Psoas muscle (tissue), 8 donors: ENCODE results near the gene NEURL3. TPM values are rescaled to one million over a fixed set of nuclear protein-coding genes. Genes with fewer than 3 reads are reported as not detected.

Experiments
- ATAC-seq, 4 donors: fragments of 200-7000 bp; cut with Tn5 transposase; one replicate each; pipeline ENCODE4 v1.9.1; 2020; ENCODE audit warnings: moderate library complexity in 3 of 4, mild to moderate bottlenecking in 2 of 4
- DNase-seq, 2 donors: peaks; one replicate each; pipeline ENCODE4 v3.0.0-alpha.2; 2020
- H3K27ac ChIP-seq: fragments of 200-600 bp; one replicate; pipeline ENCODE4 v1.8.0; 2022
- H3K27me3 ChIP-seq, 3 donors: fragments of 200-600 bp in 1 of 3; one replicate each; pipeline versions ENCODE4 v1.6.1 to v1.8.0; 2013 to 2022; ENCODE audit warnings: low read length in 2 of 3, mild to moderate bottlenecking in 2 of 3, moderate library complexity in 1 of 3; ENCODE audit not compliant: insufficient read depth in 3 of 3
- H3K36me3 ChIP-seq, 2 donors: fragments of 200-600 bp in 1 of 2; one replicate each; pipeline versions ENCODE4 v1.6.1 to v1.8.0; 2013 to 2022; ENCODE audit warnings: low read depth in 1 of 2, mild to moderate bottlenecking in 1 of 2, moderate library complexity in 1 of 2; ENCODE audit not compliant: insufficient read depth in 1 of 2
- H3K4me1 ChIP-seq: fragments of 200-600 bp; one replicate; pipeline ENCODE4 v1.8.0; 2022
- H3K4me3 ChIP-seq: fragments of 200-600 bp; one replicate; pipeline ENCODE4 v1.8.0; 2022; ENCODE audit warnings: mild to moderate bottlenecking
- H3K9me3 ChIP-seq: fragments of 200-600 bp; one replicate; pipeline ENCODE4 v1.8.0; 2022
- WGBS, 3 donors: extraction: QIAGEN DNeasy Blood & Tissue Kit; methylation state at CpG; one replicate each; pipeline versions ENCODE4 v1.1.6 to v1.1.7; 2013; 5-methylcytosine and 5-hydroxymethylcytosine counted together
- intact Hi-C, 2 donors: fragments of 100-400 bp; cut with DNase I; formaldehyde crosslinking; loops; one replicate each; pipeline versions ENCODE4 v1.11.0 to v1.14.2; 2022
- polyA plus RNA-seq, 3 donors: library from polyadenylated mRNA; stranded (reverse); fragments of 200-250 nt; gene quantifications; one replicate each; pipeline ENCODE4 v1.2.3, GENCODE V29; 2013
- total RNA-seq, 4 donors: library from RNA; stranded (reverse); fragmentation: NEBNext Ultra II Directional in 2 of 4; extraction: Animal tissue kit (Norgen Biotek cat#: 25700) in 2 of 4; gene quantifications; one replicate each; pipeline versions ENCODE4 v1.2.1 to v1.2.4, GENCODE V29; 2021 to 2023
- TF ChIP-seq, protein P1 (sequence below): fragments of 200-600 bp; IDR thresholded peaks from one replicate; pipeline ENCODE4 v1.8.0; 2022; ENCODE audit warnings: antibody characterized with exemption
- donor health status: healthy with polysubstance abuse.
- donor health status: DM: no; HTN: no; CAD: no; lungs with moderate emphysema.
- donor health status: Bipolar disorder and iron deficiency.
- donor health status: healthy.
- donor health status: DM: yes; HTN: yes; CAD: no.
- donor health status: DM: no; HTN: no; CAD: no.
- donor health status: DM: no; HTN: no; CAD: no.
- donor health status: DM: yes; HTN: yes; CAD: no.

Gene NEURL3
- total and polyA plus RNA-seq, 7 donors = 0.09 to 0.59 (median 0.09) TPM; not detected in 4

DNA sequence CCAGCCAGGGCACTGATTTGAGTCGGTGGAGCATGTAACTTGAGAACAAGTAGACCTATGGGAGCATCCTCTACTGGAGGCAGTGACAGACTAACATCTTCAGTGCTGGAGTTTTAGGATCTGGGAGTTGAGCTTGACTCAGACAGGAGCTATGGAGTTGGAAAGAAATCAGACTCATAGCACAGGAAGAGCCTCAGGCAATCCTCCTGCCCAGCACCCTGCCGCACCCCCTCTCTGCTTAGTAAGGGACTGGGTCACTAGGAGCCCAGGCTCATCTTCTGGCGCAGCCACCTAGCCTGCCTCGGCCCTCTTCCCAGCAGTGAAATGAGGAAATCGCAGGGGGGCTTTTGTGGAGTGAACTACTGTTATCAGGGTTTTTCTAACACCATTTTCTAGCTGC, 35.0 kb upstream of the NEURL3 start:
- Histone ChIP-seq H3K36me3 (peaks cover 0 to 39% of the 10 kb centered on the region in 2 donors), H3K27ac (no peak overlapping the region), H3K27me3 (no peaks in the 10 kb centered on the region), H3K9me3 (no peaks in the 10 kb centered on the region), H3K4me3 (peak overlapping the region; percentile 91), H3K4me1 (peaks cover 76% of the 10 kb centered on the region)
- no peak for ATAC-seq
- intact Hi-C loops = no loop called here
- peak in 1 of 2 donors; percentile 30 for DNase-seq
- TF ChIP-seq, protein P1, sequence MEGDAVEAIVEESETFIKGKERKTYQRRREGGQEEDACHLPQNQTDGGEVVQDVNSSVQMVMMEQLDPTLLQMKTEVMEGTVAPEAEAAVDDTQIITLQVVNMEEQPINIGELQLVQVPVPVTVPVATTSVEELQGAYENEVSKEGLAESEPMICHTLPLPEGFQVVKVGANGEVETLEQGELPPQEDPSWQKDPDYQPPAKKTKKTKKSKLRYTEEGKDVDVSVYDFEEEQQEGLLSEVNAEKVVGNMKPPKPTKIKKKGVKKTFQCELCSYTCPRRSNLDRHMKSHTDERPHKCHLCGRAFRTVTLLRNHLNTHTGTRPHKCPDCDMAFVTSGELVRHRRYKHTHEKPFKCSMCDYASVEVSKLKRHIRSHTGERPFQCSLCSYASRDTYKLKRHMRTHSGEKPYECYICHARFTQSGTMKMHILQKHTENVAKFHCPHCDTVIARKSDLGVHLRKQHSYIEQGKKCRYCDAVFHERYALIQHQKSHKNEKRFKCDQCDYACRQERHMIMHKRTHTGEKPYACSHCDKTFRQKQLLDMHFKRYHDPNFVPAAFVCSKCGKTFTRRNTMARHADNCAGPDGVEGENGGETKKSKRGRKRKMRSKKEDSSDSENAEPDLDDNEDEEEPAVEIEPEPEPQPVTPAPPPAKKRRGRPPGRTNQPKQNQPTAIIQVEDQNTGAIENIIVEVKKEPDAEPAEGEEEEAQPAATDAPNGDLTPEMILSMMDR = no peak
- WGBS, 3 donors = 71 to 79% (median 79%) methylated on average over 5 of the region's 5 CpGs

DNA sequence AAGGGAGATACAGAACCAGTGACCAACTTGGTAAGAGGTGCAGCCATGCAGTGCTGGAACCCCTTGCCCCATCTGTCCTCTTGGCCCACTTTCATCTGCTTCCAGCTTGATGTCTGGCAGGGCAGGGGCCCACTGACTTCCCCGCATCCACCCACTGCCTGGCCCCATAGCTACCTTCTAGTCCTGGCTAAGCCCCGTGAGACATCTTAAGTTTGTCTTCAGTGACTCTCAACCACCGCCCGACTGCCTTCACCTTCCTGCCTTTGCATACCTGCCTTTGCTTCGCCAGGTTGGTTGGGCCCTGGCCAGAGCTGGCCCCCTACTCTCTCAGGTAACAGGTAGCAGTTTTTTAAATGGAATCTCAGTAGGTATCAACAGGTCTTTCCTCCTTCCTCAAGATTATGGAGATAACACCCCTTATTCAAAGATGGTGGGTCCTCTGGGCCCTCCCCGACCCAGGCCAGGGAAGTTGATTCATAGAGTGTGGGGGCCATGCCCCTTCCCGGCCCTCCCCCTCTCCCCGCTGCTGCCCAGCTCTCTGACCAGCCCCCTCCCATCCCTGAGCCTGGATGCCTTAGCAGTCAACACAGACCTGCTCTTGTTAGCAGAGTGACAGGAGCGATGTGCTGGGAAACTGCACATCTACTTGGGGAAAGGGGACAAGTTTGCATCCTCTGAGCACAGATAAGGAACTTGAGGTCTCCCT, 34.2 kb upstream of the NEURL3 start:
- Histone ChIP-seq H3K4me3 (peak overlapping the region; percentile 91), H3K4me1 (peaks cover 80% of the 10 kb centered on the region)

DNA sequence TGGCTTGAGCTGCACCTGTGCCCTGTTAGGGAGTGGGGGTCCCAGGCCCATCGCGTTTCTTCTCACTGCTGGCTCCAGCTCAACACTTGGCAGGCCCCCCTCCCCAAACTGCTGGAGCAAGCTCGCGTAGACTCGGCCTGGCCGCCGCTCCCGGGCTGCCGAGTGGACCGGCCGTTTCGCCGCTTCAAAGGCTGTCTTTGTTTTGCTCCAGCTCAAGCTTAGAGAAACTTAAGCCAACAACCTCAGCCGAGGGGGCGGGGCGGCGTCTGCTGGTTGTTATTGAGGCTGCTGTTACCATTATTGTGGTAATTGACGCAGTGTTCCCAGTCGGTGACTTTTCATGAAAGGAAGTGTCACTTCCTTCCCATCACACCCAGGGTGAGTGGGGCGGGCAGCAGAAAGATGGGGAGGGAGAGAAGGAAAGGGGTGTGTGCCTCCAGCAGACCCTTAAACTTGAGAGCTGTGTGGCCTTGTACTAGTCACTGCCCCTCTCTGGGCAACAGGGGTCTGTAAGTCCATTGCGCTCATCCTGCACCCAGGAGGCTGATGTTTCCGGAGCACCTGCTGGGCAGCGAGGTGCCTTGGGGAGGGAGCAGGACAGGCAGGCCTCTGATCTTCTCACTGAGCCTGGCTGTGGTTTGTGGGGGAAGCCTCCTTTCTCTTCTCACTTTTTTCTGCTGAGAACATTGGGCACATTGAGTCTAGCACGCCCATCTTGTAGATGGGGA, 33.5 kb upstream of the NEURL3 start:
- peaks cover 0 to 24% of the 10 kb centered on the region in 2 donors for H3K36me3 ChIP-seq
- H3K27me3 ChIP-seq = no peaks in the 10 kb centered on the region
- H3K9me3 ChIP-seq = no peaks in the 10 kb centered on the region
- H3K4me1 ChIP-seq = peaks cover 80% of the 10 kb centered on the region
- DNase-seq (peak; percentile 76 to 82), ATAC-seq (no peak)
- TF ChIP-seq, protein P1 = no peak
- H3K27ac ChIP-seq = peak overlapping the region; percentile 98
- peak overlapping the region; percentile 91 for H3K4me3 ChIP-seq
- WGBS, 3 donors = 39 to 56% (median 52%) methylated on average over 23 to 24 of the region's 24 CpGs
- intact Hi-C loops = loop anchor here in 1 of 2 donors (5.0 kb wide), 1 partner anchor 99 kb away; the partner anchor contains the start of gene KANSL3

More for the DNA sequence above, 34.2 kb upstream of the NEURL3 start:
- no peak for ATAC-seq
- WGBS, 3 donors = 84 to 90% (median 85%) methylated on average over 9 of the region's 9 CpGs
- TF ChIP-seq, protein P1 = no peak
- peak in 1 of 2 donors; percentile 43 for DNase-seq
- Histone ChIP-seq H3K36me3 (peaks cover 0 to 31% of the 10 kb centered on the region in 2 donors), H3K9me3 (no peaks in the 10 kb centered on the region), H3K27ac (peak overlapping the region; percentile 98), H3K27me3 (no peaks in the 10 kb centered on the region)
- intact Hi-C loops = loop anchor here in 1 of 2 donors (5.0 kb wide), 1 partner anchor 98 kb away; the partner anchor contains the start of gene KANSL3

DNA sequence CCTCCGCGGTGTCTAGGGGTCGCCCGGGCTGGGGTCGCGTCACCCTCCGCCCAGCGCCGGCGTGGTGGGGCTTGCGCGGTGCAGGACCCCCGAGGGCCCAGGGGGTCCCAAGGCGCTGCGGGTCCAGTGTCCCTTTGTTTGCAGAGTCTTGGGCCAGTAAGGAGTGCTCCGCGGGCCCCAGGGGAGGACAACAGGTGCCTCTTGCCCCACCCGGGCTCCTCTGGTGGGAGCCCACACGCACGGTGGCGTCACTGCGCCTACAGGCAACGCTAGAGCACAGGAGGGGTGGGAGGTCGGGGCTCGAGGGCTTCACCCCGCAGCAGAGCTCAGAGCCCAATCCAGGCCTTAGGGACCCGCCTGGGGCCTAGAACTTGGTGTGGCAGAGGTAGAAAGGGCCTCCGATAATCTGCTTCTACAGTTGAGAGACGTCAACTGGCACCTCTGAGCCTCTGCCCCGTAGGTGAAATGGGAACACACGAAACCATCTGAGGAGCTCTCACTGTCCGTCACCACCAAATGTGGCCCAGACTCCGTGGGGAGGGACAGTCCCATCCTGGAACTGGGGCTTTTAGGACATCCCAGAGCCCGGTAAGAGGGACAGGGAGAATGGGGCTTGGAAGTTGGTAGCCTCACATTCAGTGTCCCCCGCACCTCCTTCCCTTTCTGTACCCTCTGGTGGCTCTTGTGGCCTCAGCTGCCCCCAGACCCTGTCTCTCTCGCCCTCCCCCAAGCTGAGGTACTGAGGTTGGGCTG, 32.8 kb upstream of the NEURL3 start:
- peak overlapping the region; percentile 98 for H3K27ac ChIP-seq
- ATAC-seq = peak in 1 of 4 donors; percentile 6
- TF ChIP-seq, protein P1 = no peak
- WGBS, 3 donors = 18 to 24% (median 20%) methylated on average over 30 to 36 of the region's 36 CpGs
- H3K4me1 ChIP-seq = peaks cover 84% of the 10 kb centered on the region
- no peaks in the 10 kb centered on the region for H3K27me3 ChIP-seq
- intact Hi-C loops = loop anchor here in 1 of 2 donors (5.0 kb wide), 1 partner anchor 99 kb away; the partner anchor contains the start of gene KANSL3
- peaks cover 0 to 18% of the 10 kb centered on the region in 2 donors for H3K36me3 ChIP-seq
- H3K9me3 ChIP-seq = no peaks in the 10 kb centered on the region
- peak overlapping the region; percentile 91 for H3K4me3 ChIP-seq
- DNase-seq = peak; percentile 31 to 64
